Mesendoderm (in vitro differentiated cells): ENCODE results near the gene NECAP2.

Experiments used
- DNase-seq: peaks from one replicate; pipeline ENCODE4 v3.0.0; 2013
- H2AK5ac ChIP-seq: 2 replicates; pipeline ENCODE4 v1.6.1; 2013; ENCODE audit warnings: low read length, inconsistent platforms
- H2BK120ac ChIP-seq: 2 replicates; pipeline ENCODE4 v1.6.1; 2013; ENCODE audit warnings: low read depth, mild to moderate bottlenecking, low read length, moderate library complexity, mixed read lengths
- H2BK15ac ChIP-seq: replicated peaks from 2 replicates; pipeline ENCODE4 v1.6.1; 2013; ENCODE audit warnings: low read depth, mild to moderate bottlenecking, moderate library complexity
- H2BK5ac ChIP-seq: 2 replicates; pipeline ENCODE4 v1.6.1; 2013; ENCODE audit warnings: low read length, inconsistent platforms
- H3K18ac ChIP-seq: 2 replicates; pipeline ENCODE4 v1.6.1; 2013; ENCODE audit warnings: mild to moderate bottlenecking, low read length, mixed read lengths
- H3K23ac ChIP-seq: one replicate; pipeline ENCODE4 v1.6.1; 2013; ENCODE audit warnings: low read length
- H3K27ac ChIP-seq: 2 replicates; pipeline ENCODE4 v1.5.1; 2013; ENCODE audit warnings: low read depth, mild to moderate bottlenecking, inconsistent platforms, low read length, moderate library complexity
- H3K27me3 ChIP-seq: 2 replicates; pipeline ENCODE4 v1.6.1; 2013; ENCODE audit warnings: low read length, control low read depth, mild to moderate bottlenecking, inconsistent platforms; ENCODE audit not compliant: insufficient read depth, poor library complexity
- H3K36me3 ChIP-seq: 2 replicates; pipeline ENCODE4 v1.6.1; 2013; ENCODE audit warnings: low read length, inconsistent platforms; ENCODE audit not compliant: control insufficient read depth, insufficient read depth
- H3K4ac ChIP-seq: one replicate; pipeline ENCODE4 v1.6.1; 2013; ENCODE audit warnings: low read depth, mild to moderate bottlenecking, low read length, moderate library complexity
- H3K4me1 ChIP-seq: 2 replicates; pipeline ENCODE4 v1.6.1; 2013; ENCODE audit warnings: low read depth, low read length, inconsistent platforms; ENCODE audit not compliant: control insufficient read depth
- H3K4me2 ChIP-seq: 2 replicates; pipeline ENCODE4 v1.6.1; 2013; ENCODE audit warnings: low read length
- H3K4me3 ChIP-seq: 2 replicates; pipeline ENCODE4 v1.5.1; 2013; ENCODE audit warnings: mild to moderate bottlenecking, low read length
- H3K56ac ChIP-seq: one replicate; pipeline ENCODE4 v1.6.1; 2013; ENCODE audit warnings: low read length
- H3K79me1 ChIP-seq: 2 replicates; pipeline ENCODE4 v1.6.1; 2013; ENCODE audit warnings: low read length, inconsistent platforms
- H3K79me2 ChIP-seq: 2 replicates; pipeline ENCODE4 v1.6.1; 2013; ENCODE audit warnings: mild to moderate bottlenecking, low read length; ENCODE audit not compliant: control insufficient read depth, insufficient read depth
- H3K9ac ChIP-seq: 2 replicates; pipeline ENCODE4 v1.6.1; 2013; ENCODE audit warnings: low read length, inconsistent platforms
- H4K5ac ChIP-seq: one replicate; pipeline ENCODE4 v1.6.1; 2013; ENCODE audit warnings: low read length
- H4K8ac ChIP-seq: one replicate; pipeline ENCODE4 v1.6.1; 2013; ENCODE audit warnings: low read depth, mild to moderate bottlenecking, control low read depth, low read length, moderate library complexity
- WGBS: extraction: QIAGEN DNeasy Blood & Tissue Kit; methylation state at CpG from one replicate; pipeline ENCODE4 v1.1.7; 2013; ENCODE audit warnings: low lambda C conversion rate, missing lambda C conversion rate; ENCODE audit not compliant: insufficient coverage; ENCODE audit errors: extremely low coverage; 5-methylcytosine and 5-hydroxymethylcytosine counted together

NECAP2 gene

GRCh38 chr1:16396591-16396990 is 43.9 kb upstream of the NECAP2 start:
- Histone ChIP-seq H3K4me1 (no peaks in the 10 kb centered on the region), H3K79me2 (peaks cover 19% of the 10 kb centered on the region), H3K27ac (no peak overlapping the region), H3K23ac (no peak overlapping the region), H2BK15ac (no peak overlapping the region), H3K56ac (no peak overlapping the region), H3K4me2 (no peak overlapping the region), H3K36me3 (peaks cover 4% of the 10 kb centered on the region), H3K4me3 (no peak overlapping the region), H3K18ac (no peak overlapping the region), H2AK5ac (no peak overlapping the region), H3K4ac (no peak overlapping the region), H4K8ac (no peak overlapping the region), H3K27me3 (no peaks in the 10 kb centered on the region), H3K79me1 (peaks cover 20% of the 10 kb centered on the region), H2BK120ac (no peak overlapping the region), H3K9ac (no peak overlapping the region), H4K5ac (no peak overlapping the region), H2BK5ac (no peak overlapping the region)
- no CpG with 5 or more reads among the region's 7 CpGs for WGBS
- no peak for DNase-seq

GRCh38 chr1:16397120-16397519 is 43.4 kb upstream of the NECAP2 start:
- no peak overlapping the region for H3K27ac ChIP-seq
- no peak overlapping the region for H4K8ac ChIP-seq
- H2BK15ac ChIP-seq, result no peak overlapping the region
- no peaks in the 10 kb centered on the region for H3K4me1 ChIP-seq
- no peak overlapping the region for H3K23ac ChIP-seq
- no peak for DNase-seq
- H2AK5ac ChIP-seq, result no peak overlapping the region
- no peak overlapping the region for H4K5ac ChIP-seq
- H3K36me3 ChIP-seq, result peaks cover 4% of the 10 kb centered on the region
- no peak overlapping the region for H2BK120ac ChIP-seq
- no peak overlapping the region for H3K9ac ChIP-seq
- H3K18ac ChIP-seq, result no peak overlapping the region
- no peak overlapping the region for H3K56ac ChIP-seq
- H3K79me1 ChIP-seq, result peaks cover 16% of the 10 kb centered on the region
- peaks cover 15% of the 10 kb centered on the region for H3K79me2 ChIP-seq
- H3K27me3 ChIP-seq, result no peaks in the 10 kb centered on the region
- H3K4ac ChIP-seq, result no peak overlapping the region
- 100% methylated on average over 2 of the region's 5 CpGs for WGBS
- no peak overlapping the region for H3K4me2 ChIP-seq
- no peak overlapping the region for H3K4me3 ChIP-seq
- H2BK5ac ChIP-seq, result no peak overlapping the region

GRCh38 chr1:16398371-16398953 is 42.1 kb upstream of the NECAP2 start:
- H3K36me3 ChIP-seq, result peaks cover 4% of the 10 kb centered on the region
- H2BK15ac ChIP-seq, result no peak overlapping the region
- peaks cover 2% of the 10 kb centered on the region for H3K79me2 ChIP-seq
- no peak overlapping the region for H3K4ac ChIP-seq
- no peak overlapping the region for H3K9ac ChIP-seq
- no CpG with 5 or more reads among the region's 5 CpGs for WGBS
- H4K8ac ChIP-seq, result no peak overlapping the region
- H2AK5ac ChIP-seq, result no peak overlapping the region
- no peak overlapping the region for H4K5ac ChIP-seq
- H3K56ac ChIP-seq, result no peak overlapping the region
- no peak overlapping the region for H3K18ac ChIP-seq
- peaks cover 4% of the 10 kb centered on the region for H3K79me1 ChIP-seq
- H3K4me2 ChIP-seq, result no peak overlapping the region
- H3K27ac ChIP-seq, result no peak overlapping the region
- no peak overlapping the region for H3K23ac ChIP-seq
- H3K27me3 ChIP-seq, result no peaks in the 10 kb centered on the region
- no peak for DNase-seq
- H2BK120ac ChIP-seq, result no peak overlapping the region
- no peak overlapping the region for H2BK5ac ChIP-seq
- no peaks in the 10 kb centered on the region for H3K4me1 ChIP-seq
- no peak overlapping the region for H3K4me3 ChIP-seq

- no peak for DNase-seq
- no peak overlapping the region for H4K8ac ChIP-seq
- H3K23ac ChIP-seq, result no peak overlapping the region
- no peaks in the 10 kb centered on the region for H3K27me3 ChIP-seq
- H3K27ac ChIP-seq, result no peak overlapping the region
- no peaks in the 10 kb centered on the region for H3K79me1 ChIP-seq
- H2BK120ac ChIP-seq, result no peak overlapping the region
- no peak overlapping the region for H3K9ac ChIP-seq
- H3K4me1 ChIP-seq, result no peaks in the 10 kb centered on the region
- H2AK5ac ChIP-seq, result no peak overlapping the region
- no peak overlapping the region for H2BK15ac ChIP-seq
- H4K5ac ChIP-seq, result no peak overlapping the region
- H2BK5ac ChIP-seq, result no peak overlapping the region
- H3K4me2 ChIP-seq, result no peak overlapping the region
- peaks cover 1% of the 10 kb centered on the region for H3K36me3 ChIP-seq
- no CpG with 5 or more reads among the region's 10 CpGs for WGBS
- H3K79me2 ChIP-seq, result no peaks in the 10 kb centered on the region
- H3K4me3 ChIP-seq, result no peak overlapping the region
- no peak overlapping the region for H3K4ac ChIP-seq
- H3K18ac ChIP-seq, result no peak overlapping the region
- no peak overlapping the region for H3K56ac ChIP-seq
Measured at GRCh38 chr1:16402742-16403141, 37.8 kb upstream of the NECAP2 start.

DNA sequence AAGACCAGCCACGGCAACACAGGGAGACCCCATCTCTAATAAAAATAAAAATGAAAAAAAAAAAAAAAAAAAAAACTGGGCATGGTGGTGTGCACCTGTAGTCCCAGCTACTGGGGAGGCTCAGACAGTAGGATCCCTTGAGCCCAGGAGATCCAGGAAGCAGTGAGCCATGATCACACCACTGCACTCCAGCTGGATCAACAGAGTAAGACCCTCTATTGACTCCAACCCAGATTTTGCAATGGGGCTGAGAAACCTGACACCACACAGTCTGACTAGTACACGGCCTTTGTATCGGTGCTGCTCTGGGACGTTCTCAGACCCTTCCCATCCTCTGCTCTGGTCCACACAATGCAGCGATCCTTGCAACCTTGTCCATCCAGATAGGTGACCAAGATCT is 35.1 kb upstream of the NECAP2 start:
- Histone ChIP-seq H4K5ac (no peak overlapping the region), H3K4ac (no peak overlapping the region), H3K79me1 (no peaks in the 10 kb centered on the region), H2BK120ac (no peak overlapping the region), H3K18ac (no peak overlapping the region), H3K56ac (no peak overlapping the region), H3K4me2 (no peak overlapping the region), H3K4me1 (no peaks in the 10 kb centered on the region), H3K79me2 (no peaks in the 10 kb centered on the region), H3K27ac (no peak overlapping the region), H2AK5ac (no peak overlapping the region), H2BK5ac (no peak overlapping the region), H4K8ac (no peak overlapping the region), H2BK15ac (no peak overlapping the region), H3K4me3 (no peak overlapping the region), H3K27me3 (no peaks in the 10 kb centered on the region), H3K36me3 (no peaks in the 10 kb centered on the region), H3K9ac (no peak overlapping the region), H3K23ac (no peak overlapping the region)
- WGBS, result no CpG with 5 or more reads among the region's 5 CpGs
- no peak for DNase-seq

- no peak overlapping the region for H3K27ac ChIP-seq
- H2BK15ac ChIP-seq, result no peak overlapping the region
- H3K23ac ChIP-seq, result no peak overlapping the region
- H4K8ac ChIP-seq, result no peak overlapping the region
- no peak overlapping the region for H2AK5ac ChIP-seq
- no CpG with 5 or more reads among the region's 9 CpGs for WGBS
- no peaks in the 10 kb centered on the region for H3K4me1 ChIP-seq
- no peaks in the 10 kb centered on the region for H3K79me1 ChIP-seq
- H3K36me3 ChIP-seq, result no peaks in the 10 kb centered on the region
- H3K4me2 ChIP-seq, result no peak overlapping the region
- DNase-seq, result no peak
- no peak overlapping the region for H3K9ac ChIP-seq
- H3K4ac ChIP-seq, result no peak overlapping the region
- no peak overlapping the region for H2BK120ac ChIP-seq
- H3K56ac ChIP-seq, result no peak overlapping the region
- H2BK5ac ChIP-seq, result no peak overlapping the region
- H4K5ac ChIP-seq, result no peak overlapping the region
- no peak overlapping the region for H3K18ac ChIP-seq
- no peaks in the 10 kb centered on the region for H3K27me3 ChIP-seq
- H3K4me3 ChIP-seq, result no peak overlapping the region
- H3K79me2 ChIP-seq, result no peaks in the 10 kb centered on the region
Measured at GRCh38 chr1:16406868-16407267, 33.7 kb upstream of the NECAP2 start.
